Brain microvascular endothelial cell (primary cell): ENCODE measurements around the gene ZFR.
A peak's percentile ranks its signal among the peaks of the same experiment; 100 is the strongest.
"Not testable (repeated sequence)": the region's sequence is repeated elsewhere in the genome, so short reads cannot be mapped to it uniquely, and the experiment has no call there.

Experiments used
- DNase-seq: peaks from one replicate; pipeline ENCODE4 v3.0.0-alpha.2; 2020
- H3K27ac ChIP-seq: fragments of 250-450 bp; sonication (Bioruptor Pico); 2 replicates; pipeline ENCODE4 v1.5.1; 2020; ENCODE audit warnings: mild to moderate bottlenecking, moderate library complexity
- H3K27me3 ChIP-seq: fragments of 250-450 bp; sonication (Bioruptor Pico); replicated peaks from 2 replicates; pipeline ENCODE4 v1.5.1; 2020; ENCODE audit warnings: mild to moderate bottlenecking
- H3K36me3 ChIP-seq: fragments of 250-450 bp; sonication (Bioruptor Pico); replicated peaks from 2 replicates; pipeline ENCODE4 v1.5.1; 2020; ENCODE audit warnings: mild to moderate bottlenecking
- H3K4me3 ChIP-seq: 2 replicates; pipeline ENCODE4 v1.5.1; 2011; ENCODE audit warnings: low read depth, mild to moderate bottlenecking, control low read depth, low read length, moderate library complexity
- CTCF ChIP-seq: IDR thresholded peaks from 2 replicates; pipeline ENCODE4 v1.5.1; 2011; ENCODE audit warnings: low read depth, mild to moderate bottlenecking, moderate library complexity, low read length, control low read depth, inconsistent platforms; ENCODE audit errors: missing control alignments
- in situ Hi-C: cut with HindIII; loops from 2 replicates; pipeline ENCODE4 v1.10.0; 2017; ENCODE audit warnings: low sequenced_read_pairs, low pct_ligation_motif_present

Gene ZFR

GRCh38 chr5:32314658-32315057 is 129.9 kb downstream of the ZFR start:
- Histone ChIP-seq H3K27ac (no peak overlapping the region), H3K4me3 (no peak overlapping the region), H3K36me3 (no peaks in the 10 kb centered on the region), H3K27me3 (no peaks in the 10 kb centered on the region)
- in situ Hi-C loops = no loop called here
- DNase-seq = no peak
- TF ChIP-seq CTCF = no peak

- DNase-seq, H3K27me3 ChIP-seq, in situ Hi-C loops, H3K27ac ChIP-seq, H3K4me3 ChIP-seq, H3K36me3 ChIP-seq: not testable (repeated sequence)
Measured at GRCh38 chr5:32314152-32314488, 130.4 kb downstream of the ZFR start.

DNA sequence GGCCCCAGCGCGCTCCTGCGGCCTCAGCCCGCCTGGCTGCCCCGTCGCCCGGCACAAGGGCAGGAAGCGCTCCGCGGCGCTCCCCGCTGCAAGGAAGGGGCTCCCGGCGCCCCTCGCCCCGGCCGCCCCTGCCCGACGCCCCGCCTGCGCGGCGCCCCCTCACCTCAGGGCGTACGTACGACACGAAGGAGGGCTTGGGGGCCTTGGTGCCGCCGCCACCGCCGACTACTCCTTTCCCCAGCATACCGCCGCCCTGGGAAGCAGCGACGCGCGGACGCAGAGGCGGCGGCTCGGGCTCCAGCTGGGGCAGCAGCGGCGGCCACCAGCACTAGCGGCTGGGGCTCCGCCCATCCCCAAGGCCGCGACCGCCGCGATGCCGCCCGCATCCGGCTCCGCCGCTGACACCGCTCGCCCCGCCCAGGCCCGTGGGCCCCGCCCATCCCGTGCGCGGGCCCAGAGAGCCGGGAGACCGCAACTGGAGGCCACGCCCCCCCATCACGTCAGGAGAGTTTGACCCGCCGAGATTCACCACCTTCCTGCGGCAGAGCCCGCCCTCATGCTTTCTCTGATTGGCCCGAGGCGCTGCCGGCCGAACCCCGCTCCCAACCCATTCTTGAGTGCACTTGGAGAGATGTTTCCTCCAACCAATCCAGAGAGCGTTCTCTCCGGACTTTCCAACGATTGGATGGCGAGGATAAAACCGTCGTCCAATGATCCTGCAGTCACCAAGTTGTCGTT is 131.8 kb downstream of the ZFR start, which contains the start of gene MTMR12:
MTMR12 (minus strand) TSS at position 345 of the 738 bp plus-strand sequence; CDS start at position 244, 101 bp downstream.
- in situ Hi-C loops = no loop called here
- peak; percentile 100 for DNase-seq
- no peak for TF ChIP-seq CTCF
- Histone ChIP-seq H3K27ac (peak within 1 kb of the TSS; percentile 75), H3K36me3 (no peaks in the 10 kb centered on the region), H3K4me3 (peak within 1 kb of the TSS; percentile 80), H3K27me3 (no peaks in the 10 kb centered on the region)

DNA sequence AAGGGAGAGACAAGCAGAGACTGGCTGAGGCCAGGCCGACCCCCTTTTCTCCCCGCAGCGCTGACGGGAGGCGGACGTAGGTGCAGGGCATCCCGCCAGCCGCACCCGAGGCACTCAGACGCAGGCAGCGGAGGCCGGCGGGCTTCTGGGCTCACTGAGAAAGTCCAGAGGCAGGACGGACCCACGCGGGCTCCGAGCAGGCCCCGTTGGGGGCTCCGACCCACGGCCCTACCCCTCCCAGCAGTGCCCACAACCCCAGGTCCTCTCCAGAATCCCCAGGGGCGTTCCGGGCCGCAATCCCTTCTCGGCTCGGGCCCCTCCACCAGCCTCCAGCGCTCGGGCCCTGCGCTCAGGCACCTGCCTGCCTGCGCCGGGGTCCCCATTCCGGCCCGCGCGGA is 132.3 kb downstream of the ZFR start:
- Histone ChIP-seq H3K36me3 (no peaks in the 10 kb centered on the region), H3K4me3 (peak overlapping the region; percentile 80), H3K27ac (peak overlapping the region; percentile 75), H3K27me3 (no peaks in the 10 kb centered on the region)
- DNase-seq = peak; percentile 43
- in situ Hi-C loops = no loop called here
- TF ChIP-seq CTCF = no peak

DNA sequence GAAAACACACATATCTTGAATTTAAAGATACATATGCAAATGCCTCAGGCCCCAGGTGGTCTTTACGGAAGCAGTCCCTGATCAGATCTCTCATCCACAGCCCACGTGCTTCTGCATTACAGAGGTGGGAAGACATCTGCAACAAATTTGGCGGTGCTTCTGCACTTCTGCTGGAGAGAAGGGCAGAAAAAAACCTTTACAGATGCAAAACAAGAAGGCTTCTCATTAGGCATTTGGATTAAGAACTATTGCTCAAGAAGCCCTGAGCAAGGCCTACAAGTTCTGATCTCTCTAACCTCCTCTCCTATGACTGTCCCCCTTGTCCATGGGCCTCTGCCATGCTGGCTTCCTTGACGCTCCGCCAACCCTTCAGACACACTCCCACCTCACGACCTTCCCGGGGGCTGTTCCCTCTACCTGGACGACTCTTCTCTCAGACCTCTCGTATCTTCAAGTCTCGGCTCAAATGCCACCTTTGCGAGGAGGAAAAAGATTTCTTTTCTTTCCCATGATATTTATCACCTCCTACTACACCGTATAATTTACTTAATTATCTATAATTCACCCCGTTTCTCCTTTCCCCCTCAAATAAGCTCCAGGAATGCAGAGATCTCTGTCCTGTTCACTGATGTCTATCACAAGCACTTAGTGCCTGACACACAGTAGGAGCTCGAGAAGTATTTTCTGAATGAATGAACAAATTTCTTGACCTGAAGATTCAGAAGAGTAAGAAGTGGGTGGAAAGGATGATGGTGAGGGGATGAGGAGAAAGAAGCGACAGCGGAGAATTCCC is 132.9 kb downstream of the ZFR start:
- H3K4me3 ChIP-seq = peak overlapping the region; percentile 80
- no peak for TF ChIP-seq CTCF
- H3K27ac ChIP-seq = peak overlapping the region; percentile 75
- DNase-seq = no peak
- no peaks in the 10 kb centered on the region for H3K36me3 ChIP-seq
- H3K27me3 ChIP-seq = no peaks in the 10 kb centered on the region
- in situ Hi-C loops = no loop called here

- no peak for DNase-seq
- Histone ChIP-seq H3K36me3 (no peaks in the 10 kb centered on the region), H3K27me3 (no peaks in the 10 kb centered on the region), H3K4me3 (no peak overlapping the region), H3K27ac (no peak overlapping the region)
- TF ChIP-seq CTCF = no peak
- in situ Hi-C loops = no loop called here
Measured at GRCh38 chr5:32309761-32310160, 134.8 kb downstream of the ZFR start.
